Activated gamma-delta T cell treated with anti-CD3 and anti-CD28 coated beads, Interleukin-2, amount 50 U/mL, for 16 hours (primary cell): ENCODE measurements around the gene RSPO1.

Experiments
- DNase-seq: peaks from one replicate; pipeline ENCODE4 v3.0.0-alpha.2; 2020; ENCODE audit warnings: low read depth

RSPO1 gene

DNA sequence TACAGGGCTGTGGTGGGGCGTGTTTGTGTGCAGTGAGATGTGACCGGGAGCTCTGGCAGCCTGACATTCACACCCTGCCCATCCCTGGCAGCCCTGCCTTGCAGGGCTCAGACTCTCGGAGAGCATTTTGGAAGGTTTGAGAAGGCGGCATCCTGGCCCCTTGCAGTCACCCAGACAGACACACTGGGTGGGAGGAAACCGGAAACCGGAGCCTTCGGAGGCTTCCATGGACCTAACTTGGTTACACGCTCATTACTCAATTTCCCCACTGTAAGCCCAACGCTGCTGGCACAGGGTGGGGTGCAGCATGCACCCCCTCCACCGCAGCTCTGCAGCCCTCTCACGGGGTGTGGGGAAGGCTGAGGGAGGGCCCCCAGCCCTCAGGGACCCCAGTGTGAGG, 22.2 kb upstream of the RSPO1 start:
- DNase-seq, result no peak

DNA sequence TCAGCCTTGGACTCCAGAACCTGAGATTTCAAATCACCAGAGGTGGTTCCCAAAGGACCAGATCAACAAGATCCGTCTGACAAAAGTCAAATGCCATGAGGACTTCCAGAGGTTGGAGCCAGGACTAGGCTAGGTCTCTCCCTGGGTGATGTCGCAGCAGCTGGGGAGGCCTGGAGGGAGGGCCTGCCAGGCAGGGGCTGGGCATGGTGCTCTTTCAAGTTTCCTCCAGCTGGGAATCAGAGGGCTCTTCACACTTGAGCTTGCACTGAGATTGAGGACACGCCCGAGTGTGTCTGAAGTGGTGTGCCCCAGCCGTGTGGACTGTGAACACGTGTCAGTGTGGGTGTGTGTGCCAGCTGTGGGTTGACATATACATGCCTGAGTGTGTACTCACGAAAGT, 21.3 kb upstream of the RSPO1 start:
- DNase-seq, result no peak

DNA sequence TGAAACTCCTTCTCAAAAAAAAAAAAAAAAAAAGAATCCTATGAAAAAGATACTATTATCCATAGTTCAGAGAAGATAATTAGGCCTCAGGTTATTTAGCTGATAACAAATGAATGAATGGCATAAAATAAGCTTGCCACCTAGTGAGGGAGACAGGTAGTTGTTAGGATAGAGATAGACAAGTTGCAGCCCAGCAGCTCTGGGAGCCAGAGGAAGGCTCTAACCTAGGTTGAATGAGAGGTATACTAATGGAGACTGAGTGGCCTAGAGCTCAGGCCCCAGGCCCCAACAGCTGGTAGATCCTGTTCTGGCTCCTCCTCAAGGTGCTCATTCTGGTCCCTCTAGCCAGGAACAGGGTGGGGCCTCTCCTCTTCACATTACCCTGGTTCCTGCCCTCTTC, 20.6 kb upstream of the RSPO1 start:
- no peak for DNase-seq

DNA sequence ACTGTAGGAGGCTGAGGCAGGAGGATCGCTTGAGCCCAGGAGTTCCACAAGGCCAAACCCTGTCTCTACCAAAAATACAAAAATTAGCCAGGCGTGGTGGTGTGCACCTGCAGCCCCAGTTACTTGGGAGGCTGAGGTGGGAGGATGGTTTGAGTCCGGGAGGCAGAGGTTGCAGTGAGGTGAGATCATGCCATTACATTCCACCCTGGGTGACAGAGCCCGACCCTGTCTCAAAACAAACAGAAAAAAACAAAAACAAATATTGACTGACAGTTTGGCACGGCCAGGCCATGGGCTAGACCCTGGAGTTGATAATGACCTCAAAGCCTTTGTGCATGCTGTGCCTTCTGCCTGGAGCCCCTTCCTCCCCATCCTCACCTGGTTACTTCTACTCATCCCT, 19.2 kb upstream of the RSPO1 start:
- DNase-seq, result no peak

DNA sequence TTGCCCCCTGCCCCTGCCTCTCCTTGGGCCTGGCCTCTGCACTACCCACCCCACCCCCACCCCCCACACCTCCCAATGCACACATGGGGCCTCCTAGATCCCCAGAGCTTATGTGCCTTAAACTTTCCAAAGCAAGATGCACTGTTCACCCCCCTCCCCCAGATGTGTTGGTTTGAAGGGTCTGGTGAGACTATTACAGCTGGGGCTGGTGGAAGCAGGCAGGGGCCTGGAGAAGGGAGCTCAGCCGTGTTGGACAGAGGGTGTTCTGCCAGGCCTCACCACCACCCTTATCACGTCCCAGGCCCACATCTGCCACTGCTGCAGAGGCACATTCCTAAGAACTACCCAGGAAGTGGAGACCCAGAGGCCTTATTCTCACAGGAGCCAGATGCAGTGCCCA, 18.3 kb upstream of the RSPO1 start:
- no peak for DNase-seq

DNA sequence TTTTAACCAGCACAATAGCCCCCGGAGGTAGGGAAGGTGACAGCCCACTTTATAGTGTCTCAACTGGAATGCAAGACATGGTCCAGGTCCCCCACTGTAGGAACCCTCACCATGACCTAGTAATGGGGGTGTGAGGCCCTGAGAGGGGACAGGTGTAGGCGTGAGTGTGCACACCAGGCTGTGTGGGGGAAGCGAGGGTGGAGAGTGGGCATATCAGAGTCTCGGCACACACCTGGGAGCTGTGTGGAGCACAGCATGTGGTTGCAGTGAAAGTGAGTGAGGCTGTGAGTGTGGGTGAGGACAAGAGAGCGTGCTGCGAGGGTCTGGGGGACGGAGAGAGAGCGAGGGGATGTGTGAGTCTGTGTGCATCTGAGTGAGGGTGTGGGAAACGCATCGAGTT, 17.1 kb upstream of the RSPO1 start:
- DNase-seq, result no peak

DNA sequence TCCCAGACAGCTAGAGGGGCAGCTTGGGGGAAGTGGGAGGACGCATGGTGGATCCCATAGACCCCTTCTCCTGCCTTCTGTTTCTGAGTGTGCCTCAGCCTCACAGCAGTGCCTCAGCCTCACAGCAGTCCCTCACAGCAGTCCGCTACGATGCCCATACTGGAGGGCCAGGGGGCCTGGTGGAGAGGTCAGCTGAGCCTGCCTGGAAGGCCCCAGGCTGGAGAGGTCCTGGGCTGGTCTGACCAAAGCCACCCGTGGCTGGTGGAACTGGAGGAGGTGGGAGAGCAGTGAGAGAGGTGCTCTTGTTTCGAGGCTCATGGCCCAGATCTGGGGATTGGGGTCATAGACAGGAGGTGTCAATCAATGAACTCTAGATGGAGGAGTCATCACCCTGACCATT, 16.0 kb upstream of the RSPO1 start:
- DNase-seq, result no peak

DNA sequence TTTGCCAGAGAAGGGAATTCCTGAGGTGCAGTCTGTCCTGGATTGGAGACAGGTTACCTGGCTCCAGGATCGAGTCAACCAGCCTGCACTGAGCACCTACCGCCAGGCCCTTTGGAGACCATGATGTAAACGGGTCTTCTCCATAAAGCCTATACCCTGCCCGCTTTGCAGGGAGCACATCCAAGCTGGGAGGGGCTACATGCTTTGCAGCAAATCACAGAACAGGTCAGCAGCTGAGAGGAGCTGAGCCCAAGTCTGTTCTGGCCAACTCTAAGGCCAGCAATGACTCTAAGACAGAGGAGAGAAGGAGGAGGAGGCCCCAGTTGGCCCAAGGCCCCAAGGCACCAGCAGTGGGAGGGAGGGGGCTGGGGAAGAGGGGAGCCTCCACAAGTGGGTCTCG, 15.5 kb upstream of the RSPO1 start:
- DNase-seq, result no peak

DNA sequence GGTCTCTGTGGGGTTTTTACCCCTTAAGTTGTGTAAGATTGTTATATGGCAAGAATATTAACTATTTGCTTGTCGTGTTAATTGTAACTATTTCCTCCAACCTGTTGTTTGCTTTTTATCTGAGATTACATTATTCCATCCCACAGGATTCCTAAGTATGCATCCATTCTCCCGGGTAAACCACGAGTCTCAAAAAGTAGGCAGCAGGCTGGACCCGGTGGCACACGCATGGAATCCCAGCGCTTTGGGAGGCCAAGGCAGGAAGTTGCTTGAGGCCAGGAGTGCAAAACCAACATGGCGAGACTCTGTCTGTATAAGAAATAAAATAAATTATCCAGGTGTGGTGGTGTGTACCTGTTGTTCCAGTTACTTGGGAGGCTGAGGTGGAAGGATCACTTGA, 12.6 kb upstream of the RSPO1 start:
- DNase-seq, result no peak

DNA sequence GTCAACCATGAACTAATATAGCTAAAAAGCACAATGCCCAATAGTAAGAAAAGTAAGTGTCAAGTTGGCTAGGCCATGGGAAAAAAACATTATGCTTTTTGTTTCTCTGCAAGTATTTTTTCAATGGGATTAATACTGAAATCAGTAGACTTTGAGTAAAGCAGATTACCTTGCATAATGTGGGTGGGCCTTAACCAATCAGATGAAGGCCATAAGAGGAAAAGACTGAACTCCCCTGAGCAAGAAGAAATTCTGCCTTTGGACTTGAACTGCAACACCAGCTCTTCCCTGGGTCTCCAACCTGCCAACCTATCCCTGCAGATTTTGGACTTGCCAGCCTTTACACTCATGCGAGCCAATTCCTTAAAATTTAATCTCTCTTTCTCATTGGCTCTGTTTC, 6.4 kb upstream of the RSPO1 start:
- DNase-seq, result no peak

DNA sequence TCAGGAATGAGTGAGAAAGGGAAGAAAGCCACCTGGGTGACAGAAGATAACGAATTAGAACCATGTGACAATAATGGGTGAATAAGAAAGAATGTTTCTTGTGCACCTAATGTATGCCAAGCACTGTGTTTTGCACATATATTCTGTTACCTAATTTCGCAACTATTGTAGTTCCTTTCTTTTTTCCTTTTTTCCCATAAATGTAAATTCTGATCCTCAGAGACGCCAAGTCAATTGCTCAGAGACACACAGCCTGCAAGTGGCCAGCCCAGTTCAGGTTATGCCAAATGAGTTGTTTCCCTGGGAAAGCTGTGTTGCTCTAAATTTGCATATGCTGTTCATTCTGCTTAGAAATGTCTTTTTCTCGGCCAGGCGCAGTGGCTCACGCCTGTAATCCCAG, 1.7 kb upstream of the RSPO1 start:
- DNase-seq, result no peak

DNA sequence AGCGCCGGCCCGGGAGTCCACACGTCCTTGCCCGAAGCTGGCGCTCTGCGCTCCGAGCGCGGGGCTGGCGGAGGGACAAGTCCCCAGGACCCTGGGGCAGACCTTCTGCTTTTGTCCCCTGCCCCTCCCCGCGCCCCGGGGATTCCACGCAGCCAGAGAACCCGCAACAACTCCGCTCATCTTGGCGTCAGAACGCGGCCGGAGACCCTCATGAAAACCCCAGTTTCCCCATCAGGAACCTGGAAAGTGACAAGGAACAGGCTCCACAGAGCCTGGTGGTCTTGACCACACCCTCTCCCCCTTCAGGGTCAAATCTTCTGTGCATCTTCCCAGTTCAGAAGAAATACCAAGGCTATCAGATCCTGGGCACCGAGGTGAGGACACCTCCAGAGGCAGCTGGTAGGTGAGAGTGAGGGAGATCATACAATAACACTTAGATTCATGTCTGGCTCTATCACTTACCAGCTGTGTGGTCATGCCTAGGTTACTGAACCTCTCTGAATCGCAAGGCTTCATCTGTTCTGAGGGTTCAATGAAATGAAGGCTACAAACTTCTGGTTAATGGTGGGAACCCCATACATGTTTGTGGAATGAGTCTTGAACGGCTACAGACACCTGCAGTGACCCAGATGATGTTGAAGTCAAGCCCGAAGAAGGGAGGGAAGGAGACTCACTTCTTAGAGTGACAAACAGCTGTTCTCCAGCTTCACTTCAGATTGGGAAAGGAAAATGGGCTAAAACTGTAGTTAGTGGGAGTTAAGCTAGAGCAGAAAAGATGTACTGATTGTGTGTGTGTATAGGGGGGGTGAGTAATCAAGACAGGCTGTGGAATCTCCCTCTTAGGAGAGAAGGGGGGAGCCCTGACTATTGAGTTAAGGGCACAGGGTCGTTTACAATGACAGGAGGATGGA, 555 bp upstream of the RSPO1 start:
- no peak for DNase-seq

DNA sequence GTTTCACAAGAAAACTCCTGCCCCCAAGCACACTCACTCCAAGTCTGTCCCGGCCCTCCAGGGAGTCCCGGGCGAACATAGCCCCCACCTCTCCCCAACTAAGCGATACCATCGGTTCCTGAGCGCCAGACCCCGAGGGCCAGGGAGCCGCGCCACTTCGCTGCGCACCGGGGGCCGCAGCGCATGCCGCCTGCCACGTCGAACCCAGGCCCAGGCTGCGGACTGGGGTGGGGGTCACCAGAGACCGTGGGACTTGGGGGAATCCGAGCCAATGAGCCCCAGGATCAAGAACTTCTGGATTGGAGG, 801 bp downstream of the RSPO1 start:
- DNase-seq, result no peak

DNA sequence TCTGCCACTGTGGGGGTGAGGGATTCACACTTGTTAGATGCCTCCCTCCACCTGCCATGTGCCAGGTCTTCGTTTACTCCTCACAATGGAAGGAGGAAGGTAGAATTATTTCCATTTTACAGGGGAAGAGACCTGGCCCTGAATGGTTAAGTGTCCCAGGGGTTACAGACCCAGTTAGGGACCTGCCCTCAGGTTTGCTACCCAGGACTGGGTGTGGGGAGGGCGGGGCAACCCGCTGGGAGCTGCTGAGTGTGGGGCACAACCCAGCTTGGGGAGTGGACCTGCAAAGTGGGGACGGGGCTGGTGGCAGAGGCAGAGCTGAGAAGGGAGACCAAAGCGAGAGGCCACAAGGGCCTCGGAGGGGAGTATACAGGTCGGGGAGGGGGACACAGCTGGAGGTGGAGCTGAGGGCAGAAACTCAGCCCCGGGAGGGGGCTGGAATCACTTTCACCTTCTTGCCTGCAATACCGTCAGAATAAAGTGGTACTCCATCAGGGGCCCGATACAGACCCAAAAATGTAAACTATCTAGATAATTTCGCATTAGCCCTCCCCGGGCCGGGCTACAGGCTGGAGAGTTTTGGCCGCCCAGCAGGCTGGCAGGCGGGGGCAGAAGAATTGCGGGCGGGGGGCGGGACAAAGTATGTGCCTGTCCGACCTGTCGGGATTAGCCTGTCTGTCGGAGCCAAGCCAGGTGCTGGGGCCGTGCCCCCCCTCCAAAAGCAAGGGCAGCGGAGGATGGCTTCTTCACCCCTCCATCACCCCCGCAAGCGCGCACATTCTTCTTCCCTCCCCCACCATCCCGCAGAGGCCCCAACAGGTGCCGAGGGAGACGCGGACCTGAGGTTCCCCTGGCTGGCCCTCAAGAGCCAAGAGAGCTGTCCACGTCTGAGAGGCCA, 1.4 kb downstream of the RSPO1 start:
- no peak for DNase-seq

DNA sequence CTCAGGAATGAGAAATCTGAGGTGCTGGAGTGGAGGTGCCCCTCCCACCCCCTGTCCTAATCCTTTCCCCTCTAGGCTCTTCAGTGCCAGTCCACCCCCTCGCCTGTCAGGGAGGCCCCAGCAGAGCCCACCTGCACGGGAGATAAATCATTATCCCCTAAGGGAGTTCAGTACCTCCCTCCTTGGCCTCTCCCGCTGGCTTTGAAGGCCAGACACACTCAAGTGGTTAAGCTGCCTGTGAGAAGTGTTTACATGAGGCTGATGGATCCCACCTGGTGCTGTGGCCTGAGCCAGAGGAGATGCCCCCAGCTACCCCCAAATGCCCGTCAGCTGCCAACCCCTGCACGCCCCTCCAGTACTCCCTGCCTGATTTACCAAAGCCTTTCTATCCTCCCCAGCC, 3.7 kb downstream of the RSPO1 start:
- no peak for DNase-seq

DNA sequence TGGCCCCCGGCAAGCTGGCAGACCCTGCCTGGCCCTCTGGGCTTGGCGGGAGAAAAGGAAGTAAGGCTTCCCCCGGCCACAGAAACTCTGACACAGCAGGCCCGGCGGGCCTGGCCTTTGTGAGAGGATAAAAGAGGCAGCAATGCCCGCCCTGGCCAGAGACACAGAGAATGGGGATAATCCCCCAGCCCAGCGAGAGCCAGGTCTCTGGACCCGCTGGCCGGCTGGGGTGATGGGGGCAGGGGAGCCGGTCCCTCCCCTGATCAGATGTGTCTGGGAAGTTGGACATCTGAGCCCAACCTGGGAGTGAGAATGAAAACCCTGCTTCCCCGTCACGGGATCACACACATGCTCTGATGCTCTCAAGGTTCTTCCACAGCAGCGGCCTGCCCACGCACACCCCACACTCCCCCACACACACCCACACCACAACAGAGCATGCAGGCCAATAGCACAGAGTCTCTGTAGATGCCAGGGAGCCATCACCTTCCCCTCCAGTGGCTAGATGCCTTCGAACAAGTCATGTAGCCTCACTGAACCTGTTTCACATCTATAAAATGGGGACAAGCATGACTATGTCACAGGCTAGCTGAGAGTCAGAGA, 4.2 kb downstream of the RSPO1 start:
- DNase-seq, result no peak

DNA sequence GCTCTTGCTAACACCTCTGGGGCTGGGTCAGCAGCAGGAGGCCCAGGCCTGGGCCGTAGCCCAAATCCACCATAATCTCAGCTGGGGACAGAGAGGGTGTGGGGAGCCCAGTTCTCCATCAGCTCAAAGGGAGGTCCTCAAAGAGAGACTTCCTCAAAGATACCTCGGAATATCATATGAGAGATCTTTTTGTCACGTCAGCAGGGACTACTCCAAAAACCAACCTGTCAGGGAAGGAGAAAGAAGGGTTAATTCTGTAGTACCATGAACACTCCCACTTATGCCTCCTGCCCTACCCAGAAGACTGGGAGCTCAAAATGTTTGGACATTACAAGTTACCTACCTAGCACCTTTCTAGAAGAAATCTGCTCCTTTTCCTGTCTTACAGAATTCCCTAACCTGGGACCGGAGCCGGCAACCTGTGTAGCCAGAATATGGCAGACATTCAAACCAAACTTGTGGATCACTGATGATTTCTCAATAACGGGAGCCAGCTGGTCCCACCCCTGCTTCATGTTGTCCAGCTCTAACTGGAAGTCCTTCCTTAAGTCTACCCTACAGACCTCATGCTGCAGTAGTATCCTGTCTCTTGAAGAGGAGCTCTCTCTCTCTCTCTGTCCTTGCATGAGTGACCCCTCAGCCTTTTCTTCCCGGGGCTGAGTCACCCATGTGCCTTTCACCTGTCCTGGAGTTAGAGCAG, 4.8 kb downstream of the RSPO1 start:
- no peak for DNase-seq

DNA sequence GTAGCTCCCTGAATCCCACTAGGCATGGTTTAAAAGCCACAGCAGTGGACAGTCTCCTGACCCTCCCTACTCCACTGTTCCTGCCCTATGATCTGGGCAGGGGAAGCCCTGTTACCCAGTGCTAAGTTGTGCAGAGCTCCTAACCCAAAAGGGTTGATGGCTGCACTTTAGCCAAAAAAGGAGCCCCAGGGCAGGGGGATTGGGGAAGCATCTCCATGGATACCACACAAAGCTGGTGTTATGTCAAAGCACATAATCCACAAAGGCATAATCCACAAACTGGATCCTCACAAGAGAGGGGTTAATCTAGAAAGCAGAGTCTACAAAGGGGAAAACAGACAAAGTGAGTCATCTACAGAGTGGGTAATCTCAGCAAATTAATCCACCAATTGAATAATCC, 5.7 kb downstream of the RSPO1 start:
- DNase-seq, result no peak

DNA sequence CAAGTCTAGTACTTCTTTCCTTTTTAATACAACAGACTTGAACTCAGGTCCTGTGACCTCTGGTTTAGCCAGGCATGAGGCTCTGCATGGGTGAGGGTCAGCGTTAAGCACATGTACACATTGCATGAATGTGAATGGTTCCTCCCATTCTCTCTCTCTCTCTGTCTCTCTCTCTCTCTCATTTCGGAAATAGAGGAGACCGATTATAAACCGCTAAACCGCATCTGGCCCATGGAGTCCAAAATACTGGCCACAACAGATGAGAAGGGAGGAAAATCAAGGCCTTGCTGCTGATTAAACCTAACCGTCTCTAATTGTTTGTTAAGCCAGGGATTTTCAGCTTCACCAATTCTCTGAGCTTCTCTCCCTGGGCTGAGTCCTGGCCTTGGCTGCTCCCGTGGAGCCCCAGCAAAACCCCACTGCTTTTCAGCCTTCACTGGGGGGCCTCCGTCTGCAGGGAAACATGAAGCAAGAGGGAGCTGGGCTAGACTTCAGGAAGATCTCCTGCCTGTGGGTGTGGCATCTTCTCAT, 6.6 kb downstream of the RSPO1 start:
- no peak for DNase-seq

DNA sequence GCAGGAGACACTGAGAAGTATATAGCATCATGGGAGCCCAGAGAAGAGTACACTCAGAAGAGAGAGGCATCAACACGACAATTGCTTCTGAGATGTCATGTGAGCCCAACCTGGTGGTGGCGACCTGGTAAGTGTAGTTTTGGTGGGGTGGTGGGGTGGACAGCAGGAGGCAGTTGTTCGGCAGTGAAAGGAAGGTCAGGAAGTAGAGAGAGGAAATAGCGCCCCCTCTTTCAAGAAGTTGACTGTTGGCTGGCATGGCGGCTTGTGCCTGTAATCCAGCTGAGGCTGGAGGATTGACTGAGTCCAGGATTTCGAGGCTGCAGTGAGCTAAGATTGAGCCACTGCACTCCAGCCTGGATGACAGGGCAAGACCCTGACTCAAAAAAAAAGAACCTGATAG, 12.6 kb downstream of the RSPO1 start:
- no peak for DNase-seq

DNA sequence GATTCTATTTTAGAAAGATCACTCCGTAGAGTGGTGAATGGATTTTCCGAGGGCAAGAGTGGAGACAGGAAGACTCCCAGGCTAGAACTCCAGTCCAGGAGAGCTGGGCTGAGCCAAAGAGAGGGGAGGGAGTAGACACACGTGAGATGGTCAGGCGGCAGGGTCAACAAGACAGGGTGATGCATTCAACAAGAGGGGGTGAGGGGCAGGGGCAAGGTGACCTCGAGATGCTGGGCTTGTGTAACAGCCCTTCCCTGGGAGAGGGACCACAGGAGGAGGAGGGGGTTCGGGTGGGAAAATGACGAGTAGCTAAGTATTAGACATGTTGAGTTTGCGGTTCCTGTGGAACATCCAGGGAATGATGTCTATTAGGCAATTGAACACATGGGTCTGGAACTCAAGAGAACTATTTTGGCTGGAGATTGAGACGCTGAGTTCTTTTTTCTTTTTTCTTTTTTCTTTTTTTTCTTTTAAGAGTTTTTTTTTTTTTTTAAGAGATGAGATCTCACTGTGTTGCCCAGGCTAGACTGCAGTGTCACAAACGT, 13.3 kb downstream of the RSPO1 start:
- no peak for DNase-seq

DNA sequence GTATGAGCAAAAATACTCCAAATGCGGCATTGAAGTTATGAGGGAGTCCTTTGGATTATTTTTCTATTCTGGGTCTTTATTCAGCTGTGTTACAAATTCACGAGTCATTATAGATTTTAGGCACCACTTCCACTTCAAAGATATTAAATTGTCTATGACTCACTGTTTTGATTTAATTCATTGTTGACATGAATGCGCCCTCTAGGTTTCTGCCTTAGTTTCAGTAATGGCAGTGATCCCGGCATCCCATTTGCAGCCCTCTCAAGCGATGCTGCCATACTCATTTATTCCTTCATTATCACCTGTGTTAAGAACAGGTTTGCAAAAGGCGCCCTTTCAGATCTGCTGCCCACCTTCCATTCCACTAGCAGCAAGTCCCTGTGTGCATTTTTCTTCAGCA, 14.0 kb downstream of the RSPO1 start:
- no peak for DNase-seq
